ENCODE data around the gene GXYLT2. TPM values are rescaled to one million over a fixed set of nuclear protein-coding genes. Genes with fewer than 3 reads are reported as not detected.

Gene GXYLT2
- total RNA-seq, 4 donors from 2014 or later: 0.72 to 6.8 (median 2.3) TPM

DNA sequence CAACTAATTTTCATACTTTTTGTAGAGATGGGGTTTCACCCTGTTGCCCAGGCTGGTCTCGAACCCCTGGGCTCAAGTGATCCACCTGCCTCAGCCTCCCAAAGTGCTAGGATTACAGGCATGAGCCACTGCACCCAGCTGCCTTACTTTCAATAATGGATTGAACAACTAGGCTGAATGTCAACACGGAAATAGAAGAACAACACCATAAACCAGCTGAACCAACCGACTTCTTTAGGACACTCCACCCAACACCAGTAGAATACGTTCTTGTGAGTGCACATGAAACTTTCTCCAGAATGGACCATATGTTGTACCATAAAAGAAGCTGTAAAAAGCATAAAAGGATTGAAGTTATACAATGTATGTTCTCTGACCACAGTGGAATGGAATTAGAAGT is 42.9 kb downstream of the GXYLT2 start:
- WGBS, 2 donors: 97 to 100% methylated on average over 4 of the region's 4 CpGs
- intact Hi-C loops (cut with DNase I; ENCODE audit: low total_unique reads): loop anchor here (10.0 kb wide), 1 partner anchor 154 kb away; no protein-coding TSS in a partner anchor
- H3K4me3 ChIP-seq (ENCODE audit: low read depth, poor library complexity, severe bottlenecking): no peak overlapping the region
- DNase-seq (ENCODE audit: low spot score in 2 of 2): peak in 1 of 2 donors; percentile 9
- TF ChIP-seq, protein P1, sequence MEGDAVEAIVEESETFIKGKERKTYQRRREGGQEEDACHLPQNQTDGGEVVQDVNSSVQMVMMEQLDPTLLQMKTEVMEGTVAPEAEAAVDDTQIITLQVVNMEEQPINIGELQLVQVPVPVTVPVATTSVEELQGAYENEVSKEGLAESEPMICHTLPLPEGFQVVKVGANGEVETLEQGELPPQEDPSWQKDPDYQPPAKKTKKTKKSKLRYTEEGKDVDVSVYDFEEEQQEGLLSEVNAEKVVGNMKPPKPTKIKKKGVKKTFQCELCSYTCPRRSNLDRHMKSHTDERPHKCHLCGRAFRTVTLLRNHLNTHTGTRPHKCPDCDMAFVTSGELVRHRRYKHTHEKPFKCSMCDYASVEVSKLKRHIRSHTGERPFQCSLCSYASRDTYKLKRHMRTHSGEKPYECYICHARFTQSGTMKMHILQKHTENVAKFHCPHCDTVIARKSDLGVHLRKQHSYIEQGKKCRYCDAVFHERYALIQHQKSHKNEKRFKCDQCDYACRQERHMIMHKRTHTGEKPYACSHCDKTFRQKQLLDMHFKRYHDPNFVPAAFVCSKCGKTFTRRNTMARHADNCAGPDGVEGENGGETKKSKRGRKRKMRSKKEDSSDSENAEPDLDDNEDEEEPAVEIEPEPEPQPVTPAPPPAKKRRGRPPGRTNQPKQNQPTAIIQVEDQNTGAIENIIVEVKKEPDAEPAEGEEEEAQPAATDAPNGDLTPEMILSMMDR (IDR thresholded peaks at IDR 0.05): no peak
- TF ChIP-seq POLR2A (IDR thresholded peaks at IDR 0.05): no peak

- intact Hi-C loops (cut with DNase I; ENCODE audit: low total_unique reads): loop anchor here (10.0 kb wide), 1 partner anchor 152 kb away; no protein-coding TSS in a partner anchor
- H3K4me3 ChIP-seq (ENCODE audit: low read depth, poor library complexity, severe bottlenecking): no peak overlapping the region
- TF ChIP-seq POLR2A (IDR thresholded peaks at IDR 0.05): no peak
- TF ChIP-seq, protein P1 (IDR thresholded peaks at IDR 0.05): no peak
- DNase-seq (ENCODE audit: low spot score in 2 of 2): no peak
Measured at GRCh38 chr3:72932416-72932815, 44.6 kb downstream of the GXYLT2 start.

GRCh38 chr3:72938471-72939265 is 50.8 kb downstream of the GXYLT2 start:
- DNase-seq (ENCODE audit: low spot score in 2 of 2): peak; percentile 73 to 85
- TF ChIP-seq, protein P1 (IDR thresholded peaks at IDR 0.05): no peak
- no peak for TF ChIP-seq POLR2A (IDR thresholded peaks at IDR 0.05)
- whole genome bisulfite sequencing, 2 donors: 11 to 16% methylated on average over 5 of the region's 5 CpGs
- no peak overlapping the region for H3K4me3 ChIP-seq (ENCODE audit: low read depth, poor library complexity, severe bottlenecking)
- intact Hi-C loops (cut with DNase I; ENCODE audit: low total_unique reads): loop anchor here (10.0 kb wide), 1 partner anchor 146 kb away; no protein-coding TSS in a partner anchor

GRCh38 chr3:72941245-72941644 is 53.4 kb downstream of the GXYLT2 start:
- intact Hi-C loops (cut with DNase I; ENCODE audit: low total_unique reads): loop anchor here (10.0 kb wide), 1 partner anchor 114 kb away; no protein-coding TSS in a partner anchor
- 83 to 89% methylated on average over 1 of the region's 1 CpG for WGBS, 2 donors
- TF ChIP-seq, protein P1 (IDR thresholded peaks at IDR 0.05): no peak
- no peak for TF ChIP-seq POLR2A (IDR thresholded peaks at IDR 0.05)
- DNase-seq (ENCODE audit: low spot score in 2 of 2): peak in 1 of 2 donors; percentile 45
- no peak overlapping the region for H3K4me3 ChIP-seq (ENCODE audit: low read depth, poor library complexity, severe bottlenecking)

GRCh38 chr3:72942427-72942826 is 54.6 kb downstream of the GXYLT2 start:
- 60 to 66% methylated on average over 5 of the region's 5 CpGs for WGBS, 2 donors
- TF ChIP-seq POLR2A (IDR thresholded peaks at IDR 0.05): no peak
- TF ChIP-seq, protein P1 (IDR thresholded peaks at IDR 0.05): no peak
- no peak for DNase-seq (ENCODE audit: low spot score in 2 of 2)
- intact Hi-C loops (cut with DNase I; ENCODE audit: low total_unique reads): loop anchor here (10.0 kb wide), 1 partner anchor 112 kb away; no protein-coding TSS in a partner anchor
- no peak overlapping the region for H3K4me3 ChIP-seq (ENCODE audit: low read depth, poor library complexity, severe bottlenecking)

All from lower leg skin (tissue), 4 donors.